ENCODE results near the gene FBXW5. TPM values are rescaled to one million over a fixed set of nuclear protein-coding genes. Genes with fewer than 3 reads are reported as not detected.

FBXW5 gene
- total RNA-seq, 1 donor from 2014 or later = 45.4 TPM

GRCh38 chr9:136962163-136962562 is 17.6 kb upstream of the FBXW5 start:
- H3K9me3 ChIP-seq (ENCODE audit: control insufficient read depth in 3 of 3, low read length in 3 of 3) = no peaks in the 10 kb centered on the region
- H3K4me1 ChIP-seq (ENCODE audit: control insufficient read depth in 3 of 3, insufficient read depth in 3 of 3, low read length in 3 of 3) = peaks cover 3 to 10% (median 9%) of the 10 kb centered on the region in 3 donors
- no peak overlapping the region for H3K27ac ChIP-seq (ENCODE audit: low read depth, low read length)
- no peak overlapping the region for H3K9ac ChIP-seq (ENCODE audit: low read depth in 1 of 3, low read length in 3 of 3)
- H3K36me3 ChIP-seq (ENCODE audit: control insufficient read depth in 3 of 3, insufficient read depth in 3 of 3, low read length in 3 of 3) = no peaks in the 10 kb centered on the region
- peaks cover 7 to 20% (median 13%) of the 10 kb centered on the region in 3 donors for H3K27me3 ChIP-seq (ENCODE audit: control insufficient read depth in 3 of 3, insufficient read depth in 3 of 3, low read length in 3 of 3)
- H3K4me3 ChIP-seq (ENCODE audit: low read length in 3 of 3) = no peak overlapping the region

- Histone ChIP-seq H3K9ac (ENCODE audit: low read depth in 1 of 3, low read length in 3 of 3) (no peak overlapping the region), H3K4me3 (ENCODE audit: low read length in 3 of 3) (no peak overlapping the region), H3K9me3 (ENCODE audit: control insufficient read depth in 3 of 3, low read length in 3 of 3) (no peaks in the 10 kb centered on the region)
Measured at GRCh38 chr9:136961279-136962065, 16.9 kb upstream of the FBXW5 start.

GRCh38 chr9:136960938-136961275 is 16.4 kb upstream of the FBXW5 start:
- peaks cover 3 to 10% (median 9%) of the 10 kb centered on the region in 3 donors for H3K4me1 ChIP-seq (ENCODE audit: control insufficient read depth in 3 of 3, insufficient read depth in 3 of 3, low read length in 3 of 3)
- no peak overlapping the region for H3K27ac ChIP-seq (ENCODE audit: low read depth, low read length)
- no peak overlapping the region for H3K4me3 ChIP-seq (ENCODE audit: low read length in 3 of 3)
- no peaks in the 10 kb centered on the region for H3K36me3 ChIP-seq (ENCODE audit: control insufficient read depth in 3 of 3, insufficient read depth in 3 of 3, low read length in 3 of 3)
- no peaks in the 10 kb centered on the region for H3K9me3 ChIP-seq (ENCODE audit: control insufficient read depth in 3 of 3, low read length in 3 of 3)
- no peak overlapping the region for H3K9ac ChIP-seq (ENCODE audit: low read depth in 1 of 3, low read length in 3 of 3)
- H3K27me3 ChIP-seq (ENCODE audit: control insufficient read depth in 3 of 3, insufficient read depth in 3 of 3, low read length in 3 of 3) = peaks cover 5 to 15% (median 9%) of the 10 kb centered on the region in 3 donors

More at GRCh38 chr9:136961279-136962065, 16.9 kb upstream of the FBXW5 start:
- H3K27ac ChIP-seq (ENCODE audit: low read depth, low read length) = no peak overlapping the region
- H3K27me3 ChIP-seq (ENCODE audit: control insufficient read depth in 3 of 3, insufficient read depth in 3 of 3, low read length in 3 of 3) = peaks cover 7 to 20% (median 13%) of the 10 kb centered on the region in 3 donors
- peaks cover 3 to 10% (median 9%) of the 10 kb centered on the region in 3 donors for H3K4me1 ChIP-seq (ENCODE audit: control insufficient read depth in 3 of 3, insufficient read depth in 3 of 3, low read length in 3 of 3)
- H3K36me3 ChIP-seq (ENCODE audit: control insufficient read depth in 3 of 3, insufficient read depth in 3 of 3, low read length in 3 of 3) = no peaks in the 10 kb centered on the region

GRCh38 chr9:136960212-136960937 is 15.8 kb upstream of the FBXW5 start:
- Histone ChIP-seq H3K4me3 (ENCODE audit: low read length in 3 of 3) (no peak overlapping the region), H3K36me3 (ENCODE audit: control insufficient read depth in 3 of 3, insufficient read depth in 3 of 3, low read length in 3 of 3) (no peaks in the 10 kb centered on the region), H3K27me3 (ENCODE audit: control insufficient read depth in 3 of 3, insufficient read depth in 3 of 3, low read length in 3 of 3) (peaks cover 0 to 12% (median 5%) of the 10 kb centered on the region in 3 donors), H3K9ac (ENCODE audit: low read depth in 1 of 3, low read length in 3 of 3) (no peak overlapping the region), H3K4me1 (ENCODE audit: control insufficient read depth in 3 of 3, insufficient read depth in 3 of 3, low read length in 3 of 3) (peaks cover 3 to 10% (median 9%) of the 10 kb centered on the region in 3 donors), H3K9me3 (ENCODE audit: control insufficient read depth in 3 of 3, low read length in 3 of 3) (no peaks in the 10 kb centered on the region), H3K27ac (ENCODE audit: low read depth, low read length) (no peak overlapping the region)

- no peak overlapping the region for H3K27ac ChIP-seq (ENCODE audit: low read depth, low read length)
- H3K36me3 ChIP-seq (ENCODE audit: control insufficient read depth in 3 of 3, insufficient read depth in 3 of 3, low read length in 3 of 3) = no peaks in the 10 kb centered on the region
- H3K9ac ChIP-seq (ENCODE audit: low read depth in 1 of 3, low read length in 3 of 3) = no peak overlapping the region
- H3K9me3 ChIP-seq (ENCODE audit: control insufficient read depth in 3 of 3, low read length in 3 of 3) = no peaks in the 10 kb centered on the region
- H3K4me1 ChIP-seq (ENCODE audit: control insufficient read depth in 3 of 3, insufficient read depth in 3 of 3, low read length in 3 of 3) = peaks cover 3 to 9% (median 7%) of the 10 kb centered on the region in 3 donors
- peaks cover 0 to 12% (median 5%) of the 10 kb centered on the region in 3 donors for H3K27me3 ChIP-seq (ENCODE audit: control insufficient read depth in 3 of 3, insufficient read depth in 3 of 3, low read length in 3 of 3)
- H3K4me3 ChIP-seq (ENCODE audit: low read length in 3 of 3) = no peak overlapping the region
Measured at GRCh38 chr9:136958898-136959850, 14.6 kb upstream of the FBXW5 start.

GRCh38 chr9:136958473-136958872 is 13.9 kb upstream of the FBXW5 start:
- Histone ChIP-seq H3K27ac (ENCODE audit: low read depth, low read length) (no peak overlapping the region), H3K4me3 (ENCODE audit: low read length in 3 of 3) (no peak overlapping the region), H3K4me1 (ENCODE audit: control insufficient read depth in 3 of 3, insufficient read depth in 3 of 3, low read length in 3 of 3) (peaks cover 3 to 8% (median 5%) of the 10 kb centered on the region in 3 donors), H3K9me3 (ENCODE audit: control insufficient read depth in 3 of 3, low read length in 3 of 3) (no peaks in the 10 kb centered on the region), H3K36me3 (ENCODE audit: control insufficient read depth in 3 of 3, insufficient read depth in 3 of 3, low read length in 3 of 3) (no peaks in the 10 kb centered on the region), H3K9ac (ENCODE audit: low read depth in 1 of 3, low read length in 3 of 3) (no peak overlapping the region), H3K27me3 (ENCODE audit: control insufficient read depth in 3 of 3, insufficient read depth in 3 of 3, low read length in 3 of 3) (peaks cover 0 to 12% (median 4%) of the 10 kb centered on the region in 3 donors)

GRCh38 chr9:136957901-136958300 is 13.4 kb upstream of the FBXW5 start:
- no peaks in the 10 kb centered on the region for H3K9me3 ChIP-seq (ENCODE audit: control insufficient read depth in 3 of 3, low read length in 3 of 3)
- peaks cover 0 to 7% (median 3%) of the 10 kb centered on the region in 3 donors for H3K4me1 ChIP-seq (ENCODE audit: control insufficient read depth in 3 of 3, insufficient read depth in 3 of 3, low read length in 3 of 3)
- peaks cover 0 to 12% (median 0%) of the 10 kb centered on the region in 3 donors for H3K27me3 ChIP-seq (ENCODE audit: control insufficient read depth in 3 of 3, insufficient read depth in 3 of 3, low read length in 3 of 3)
- no peak overlapping the region for H3K9ac ChIP-seq (ENCODE audit: low read depth in 1 of 3, low read length in 3 of 3)
- H3K4me3 ChIP-seq (ENCODE audit: low read length in 3 of 3) = no peak overlapping the region
- H3K36me3 ChIP-seq (ENCODE audit: control insufficient read depth in 3 of 3, insufficient read depth in 3 of 3, low read length in 3 of 3) = no peaks in the 10 kb centered on the region
- no peak overlapping the region for H3K27ac ChIP-seq (ENCODE audit: low read depth, low read length)

- H3K27me3 ChIP-seq (ENCODE audit: control insufficient read depth in 3 of 3, insufficient read depth in 3 of 3, low read length in 3 of 3) = peaks cover 0 to 12% (median 0%) of the 10 kb centered on the region in 3 donors
- peaks cover 0 to 7% (median 3%) of the 10 kb centered on the region in 3 donors for H3K4me1 ChIP-seq (ENCODE audit: control insufficient read depth in 3 of 3, insufficient read depth in 3 of 3, low read length in 3 of 3)
- H3K36me3 ChIP-seq (ENCODE audit: control insufficient read depth in 3 of 3, insufficient read depth in 3 of 3, low read length in 3 of 3) = no peaks in the 10 kb centered on the region
- H3K9me3 ChIP-seq (ENCODE audit: control insufficient read depth in 3 of 3, low read length in 3 of 3) = no peaks in the 10 kb centered on the region
- H3K4me3 ChIP-seq (ENCODE audit: low read length in 3 of 3) = no peak overlapping the region
- H3K9ac ChIP-seq (ENCODE audit: low read depth in 1 of 3, low read length in 3 of 3) = no peak overlapping the region
- H3K27ac ChIP-seq (ENCODE audit: low read depth, low read length) = no peak overlapping the region
Measured at GRCh38 chr9:136957461-136957860, 12.9 kb upstream of the FBXW5 start.

- H3K4me3 ChIP-seq (ENCODE audit: low read length in 3 of 3) = no peak overlapping the region
- peaks cover 0 to 3% (median 3%) of the 10 kb centered on the region in 3 donors for H3K4me1 ChIP-seq (ENCODE audit: control insufficient read depth in 3 of 3, insufficient read depth in 3 of 3, low read length in 3 of 3)
- no peaks in the 10 kb centered on the region for H3K9me3 ChIP-seq (ENCODE audit: control insufficient read depth in 3 of 3, low read length in 3 of 3)
- no peaks in the 10 kb centered on the region for H3K36me3 ChIP-seq (ENCODE audit: control insufficient read depth in 3 of 3, insufficient read depth in 3 of 3, low read length in 3 of 3)
- peaks cover 0 to 12% (median 0%) of the 10 kb centered on the region in 3 donors for H3K27me3 ChIP-seq (ENCODE audit: control insufficient read depth in 3 of 3, insufficient read depth in 3 of 3, low read length in 3 of 3)
- no peak overlapping the region for H3K27ac ChIP-seq (ENCODE audit: low read depth, low read length)
- no peak overlapping the region for H3K9ac ChIP-seq (ENCODE audit: low read depth in 1 of 3, low read length in 3 of 3)
Measured at GRCh38 chr9:136956604-136957003, 12.1 kb upstream of the FBXW5 start.

Data from skeletal muscle tissue (tissue), 4 donors.